ENCODE results near the gene PAAF1.

GRCh38 chr11:73977856-73978519 lies 101.2 kb downstream of the PAAF1 start:
- TF ChIP-seq CTCF (IDR thresholded peaks at IDR 0.05) (no peak), POLR2A (IDR thresholded peaks at IDR 0.05) (no peak)
